SK-N-SH (cell line): ENCODE data around the gene PCDHGA9. TPM values are rescaled to one million over a fixed set of nuclear protein-coding genes. Genes with fewer than 3 reads are reported as not detected.
"Not testable (repeated sequence)": the region's sequence is repeated elsewhere in the genome, so short reads cannot be mapped to it uniquely, and the experiment has no call there.

Experiments used
- CTCF ChIA-PET: fragments of 300-600, 350-600 bp; formaldehyde crosslinking; extraction: SDS; loops from one replicate; lab custom pipeline; 2021; lab: Yijun Ruan, JAX
- POLR2A ChIA-PET: fragments of 350-600 bp; sonication (Branson Sonifier 250); formaldehyde crosslinking; extraction: SDS; loops from one replicate; lab custom pipeline; 2020; ENCODE audit warnings: antibody characterized with exemption, inconsistent platforms; lab: Yijun Ruan, JAX
- DNase-seq: peaks from one replicate; pipeline ENCODE4 v3.0.0; 2012
- H2AFZ ChIP-seq: fragments of 200-600 bp; sonication (generic); 2 replicates; pipeline ENCODE4 v1.8.1; 2016; ENCODE audit warnings: antibody characterized with exemption, mild to moderate bottlenecking, low read depth
- H3F3A ChIP-seq: fragments of 200-600 bp; sonication (generic); replicated peaks from 2 replicates; pipeline ENCODE3; 2016; ENCODE audit warnings: antibody characterized with exemption, mild to moderate bottlenecking; ENCODE audit not compliant: insufficient read depth
- H3K27ac ChIP-seq, 2 experiments: fragments of 200-500 bp in 1 of 2; fragments of 200-600 bp in 1 of 2; sonication (Bioruptor generic) in 1 of 2; sonication (generic), shearing (Covaris generic) in 1 of 2; 2 replicates each; pipeline versions ENCODE4 v1.5.1 to v1.6.1; 2014 to 2016; ENCODE audit warnings: low read depth in 2 of 2, inconsistent platforms in 1 of 2, low read length in 1 of 2, mild to moderate bottlenecking in 1 of 2, mixed read lengths in 1 of 2
- H3K27me3 ChIP-seq: fragments of 200-600 bp; sonication (generic), shearing (Covaris generic); 2 replicates; pipeline ENCODE4 v1.6.1; 2016; ENCODE audit warnings: mixed run types; ENCODE audit not compliant: insufficient read depth
- H3K36me3 ChIP-seq, 2 experiments: fragments of 200-500 bp in 1 of 2; fragments of 200-600 bp in 1 of 2; sonication (Bioruptor generic) in 1 of 2; sonication (generic) in 1 of 2; replicated peaks in 1 of 2; 2 replicates each; pipeline versions ENCODE3 to v1.5.1; 2014 to 2016; ENCODE audit warnings: low read length in 1 of 2, mild to moderate bottlenecking in 1 of 2; ENCODE audit not compliant: insufficient read depth in 2 of 2, control insufficient read depth in 1 of 2
- H3K4me1 ChIP-seq, 2 experiments: fragments of 200-500 bp in 1 of 2; fragments of 200-600 bp in 1 of 2; sonication (Bioruptor generic) in 1 of 2; sonication (generic), shearing (Covaris generic) in 1 of 2; 2 replicates each; pipeline versions ENCODE4 v1.5.1 to v1.6.1; 2014 to 2016; ENCODE audit warnings: low read depth in 1 of 2, low read length in 1 of 2, mixed run types in 1 of 2; ENCODE audit not compliant: insufficient read depth in 2 of 2, control insufficient read depth in 1 of 2
- H3K4me2 ChIP-seq: fragments of 200-600 bp; sonication (generic), shearing (Covaris generic); 2 replicates; pipeline ENCODE4 v1.6.1; 2017; ENCODE audit warnings: mixed run types
- H3K4me3 ChIP-seq, 2 experiments: fragments of 200-500 bp in 1 of 2; fragments of 200-600 bp in 1 of 2; sonication (Bioruptor generic) in 1 of 2; sonication (generic), shearing (Covaris generic) in 1 of 2; 2 replicates each; pipeline versions ENCODE4 v1.5.1 to v1.8.1; 2014 to 2016; ENCODE audit warnings: low read depth in 2 of 2, inconsistent platforms in 1 of 2, low read length in 1 of 2, mild to moderate bottlenecking in 1 of 2, mixed read lengths in 1 of 2, moderate library complexity in 1 of 2
- H3K79me2 ChIP-seq: fragments of 200-600 bp; sonication (generic); 2 replicates; pipeline ENCODE4 v1.8.1; 2017; ENCODE audit warnings: mild to moderate bottlenecking; ENCODE audit not compliant: insufficient read depth
- H3K9ac ChIP-seq: fragments of 200-600 bp; sonication (generic); 2 replicates; pipeline ENCODE4 v1.6.1; 2017; ENCODE audit warnings: mixed run types
- H3K9me2 ChIP-seq: fragments of 200-600 bp; sonication (generic); 2 replicates; pipeline ENCODE4 v1.6.1; 2017; ENCODE audit warnings: mixed run types
- H3K9me3 ChIP-seq: fragments of 200-600 bp; sonication (generic); 2 replicates; pipeline ENCODE4 v1.6.1; 2017; ENCODE audit warnings: mixed run types, mild to moderate bottlenecking, moderate library complexity
- H4K20me1 ChIP-seq: fragments of 200-600 bp; sonication (generic); 2 replicates; pipeline ENCODE4 v1.6.1; 2017; ENCODE audit warnings: mild to moderate bottlenecking, mixed run types; ENCODE audit not compliant: insufficient read depth
- GABPA ChIP-seq: IDR thresholded peaks from 2 replicates; pipeline ENCODE4 v1.4.0; 2012; ENCODE audit warnings: low read depth, mild to moderate bottlenecking
- SIN3A ChIP-seq: IDR thresholded peaks from 2 replicates; pipeline ENCODE4 v1.6.1; 2012; ENCODE audit warnings: low read depth, mild to moderate bottlenecking, low read length, moderate library complexity, borderline replicate concordance
- TAF1 ChIP-seq: IDR thresholded peaks from 2 replicates; pipeline ENCODE4 v1.6.1; 2012; ENCODE audit warnings: low read depth, mild to moderate bottlenecking, low read length, moderate library complexity, borderline replicate concordance
- WGBS: methylation state at CpG from one replicate; pipeline ENCODE4 v1.1.6; 2017; ENCODE audit warnings: low lambda C conversion rate; 5-methylcytosine and 5-hydroxymethylcytosine counted together
- polyA plus RNA-seq, 3 experiments: library from polyadenylated mRNA; depleted of rRNA; stranded (reverse); fragments of >200 nt; gene quantifications; 2 replicates each; pipeline ENCODE4 v1.2.3, GENCODE V29; 2012
- TF ChIP-seq, protein P1 (sequence below): IDR thresholded peaks from 2 replicates; pipeline ENCODE4 v1.6.1; 2012; ENCODE audit warnings: mild to moderate bottlenecking, low read depth, low read length, moderate library complexity
- TF ChIP-seq, protein P2 (sequence below): IDR thresholded peaks from 2 replicates; pipeline ENCODE4 v1.4.0; 2012; ENCODE audit warnings: low read depth

PCDHGA9 gene
- polyA plus RNA-seq, 1 of the 3 experiments (the other 2 are of a cell fraction), result 0.16 TPM

DNA sequence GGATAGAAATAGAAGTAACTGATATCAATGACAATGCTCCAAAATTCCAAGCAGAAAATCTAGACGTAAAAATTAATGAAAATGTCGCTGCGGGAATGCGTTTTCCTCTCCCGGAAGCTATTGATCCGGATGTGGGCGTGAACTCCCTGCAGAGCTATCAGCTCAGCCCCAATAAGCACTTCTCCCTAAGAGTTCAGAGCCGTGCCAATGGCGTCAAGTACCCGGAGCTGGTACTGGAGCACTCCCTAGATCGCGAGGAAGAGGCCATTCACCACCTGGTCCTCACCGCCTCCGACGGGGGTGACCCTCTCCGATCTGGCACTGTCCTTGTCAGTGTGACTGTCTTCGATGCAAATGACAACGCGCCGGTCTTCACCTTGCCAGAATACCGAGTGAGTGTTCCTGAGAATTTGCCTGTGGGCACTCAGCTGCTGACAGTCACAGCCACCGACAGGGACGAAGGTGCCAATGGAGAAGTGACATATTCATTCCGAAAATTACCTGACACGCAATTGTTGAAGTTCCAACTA is 11.0 kb downstream of the PCDHGA9 start:
- Histone ChIP-seq H3F3A (peaks cover 4% of the 10 kb centered on the region), H2AFZ (no peak overlapping the region), H3K4me1 (no peaks in the 10 kb centered on the region; a peak in 1 of 4 replicates), H4K20me1 (no peaks in the 10 kb centered on the region), H3K4me2 (no peak overlapping the region), H3K9ac (no peak overlapping the region), H3K9me3 (no peaks in the 10 kb centered on the region), H3K9me2 (no peaks in the 10 kb centered on the region), H3K27ac (no peak overlapping the region), H3K36me3 (no peaks in the 10 kb centered on the region), H3K79me2 (no peaks in the 10 kb centered on the region), H3K4me3 (no peak overlapping the region; a peak in 2 of 4 replicates), H3K27me3 (no peaks in the 10 kb centered on the region)
- TF ChIP-seq GABPA (no peak), SIN3A (no peak), TAF1 (no peak)
- TF ChIP-seq, protein P1, sequence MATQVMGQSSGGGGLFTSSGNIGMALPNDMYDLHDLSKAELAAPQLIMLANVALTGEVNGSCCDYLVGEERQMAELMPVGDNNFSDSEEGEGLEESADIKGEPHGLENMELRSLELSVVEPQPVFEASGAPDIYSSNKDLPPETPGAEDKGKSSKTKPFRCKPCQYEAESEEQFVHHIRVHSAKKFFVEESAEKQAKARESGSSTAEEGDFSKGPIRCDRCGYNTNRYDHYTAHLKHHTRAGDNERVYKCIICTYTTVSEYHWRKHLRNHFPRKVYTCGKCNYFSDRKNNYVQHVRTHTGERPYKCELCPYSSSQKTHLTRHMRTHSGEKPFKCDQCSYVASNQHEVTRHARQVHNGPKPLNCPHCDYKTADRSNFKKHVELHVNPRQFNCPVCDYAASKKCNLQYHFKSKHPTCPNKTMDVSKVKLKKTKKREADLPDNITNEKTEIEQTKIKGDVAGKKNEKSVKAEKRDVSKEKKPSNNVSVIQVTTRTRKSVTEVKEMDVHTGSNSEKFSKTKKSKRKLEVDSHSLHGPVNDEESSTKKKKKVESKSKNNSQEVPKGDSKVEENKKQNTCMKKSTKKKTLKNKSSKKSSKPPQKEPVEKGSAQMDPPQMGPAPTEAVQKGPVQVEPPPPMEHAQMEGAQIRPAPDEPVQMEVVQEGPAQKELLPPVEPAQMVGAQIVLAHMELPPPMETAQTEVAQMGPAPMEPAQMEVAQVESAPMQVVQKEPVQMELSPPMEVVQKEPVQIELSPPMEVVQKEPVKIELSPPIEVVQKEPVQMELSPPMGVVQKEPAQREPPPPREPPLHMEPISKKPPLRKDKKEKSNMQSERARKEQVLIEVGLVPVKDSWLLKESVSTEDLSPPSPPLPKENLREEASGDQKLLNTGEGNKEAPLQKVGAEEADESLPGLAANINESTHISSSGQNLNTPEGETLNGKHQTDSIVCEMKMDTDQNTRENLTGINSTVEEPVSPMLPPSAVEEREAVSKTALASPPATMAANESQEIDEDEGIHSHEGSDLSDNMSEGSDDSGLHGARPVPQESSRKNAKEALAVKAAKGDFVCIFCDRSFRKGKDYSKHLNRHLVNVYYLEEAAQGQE, result no peak
- TF ChIP-seq, protein P2, sequence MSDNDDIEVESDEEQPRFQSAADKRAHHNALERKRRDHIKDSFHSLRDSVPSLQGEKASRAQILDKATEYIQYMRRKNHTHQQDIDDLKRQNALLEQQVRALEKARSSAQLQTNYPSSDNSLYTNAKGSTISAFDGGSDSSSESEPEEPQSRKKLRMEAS, result no peak
- ChIA-PET POLR2A (no interaction called here), CTCF (interaction anchor here (0.9 to 2.5 kb wide), 5 partner anchors 11 to 329 kb away, joined by 3 to 11 read pairs (median 4); no protein-coding TSS in a partner anchor)
- no peak for DNase-seq
- WGBS, result 92% methylated on average over 23 of the region's 25 CpGs

DNA sequence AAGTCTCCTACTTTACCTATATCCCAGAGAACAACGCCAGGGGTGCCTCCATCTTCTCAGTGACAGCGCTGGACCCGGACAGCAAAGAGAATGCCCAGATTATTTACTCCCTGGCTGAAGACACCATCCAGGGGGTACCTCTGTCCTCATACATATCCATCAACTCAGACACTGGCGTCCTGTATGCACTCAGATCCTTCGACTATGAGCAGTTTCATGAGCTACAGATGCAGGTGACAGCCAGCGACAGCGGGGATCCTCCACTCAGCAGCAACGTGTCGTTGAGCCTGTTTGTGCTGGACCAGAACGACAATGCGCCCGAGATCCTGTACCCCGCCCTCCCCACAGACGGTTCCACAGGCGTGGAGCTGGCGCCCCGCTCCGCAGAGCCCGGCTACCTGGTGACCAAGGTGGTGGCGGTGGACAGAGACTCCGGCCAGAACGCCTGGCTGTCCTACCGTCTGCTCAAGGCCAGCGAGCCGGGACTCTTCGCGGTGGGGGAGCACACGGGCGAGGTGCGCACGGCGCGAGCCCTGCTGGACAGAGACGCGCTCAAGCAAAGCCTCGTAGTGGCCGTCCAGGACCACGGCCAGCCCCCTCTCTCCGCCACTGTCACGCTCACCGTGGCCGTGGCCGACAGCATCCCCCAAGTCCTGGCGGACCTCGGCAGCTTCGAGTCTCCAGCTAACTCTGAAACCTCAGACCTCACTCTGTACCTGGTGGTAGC is 12.1 kb downstream of the PCDHGA9 start:
- POLR2A ChIA-PET, H3K27ac ChIP-seq, H2AFZ ChIP-seq, DNase-seq, H3K4me2 ChIP-seq, H4K20me1 ChIP-seq, H3K4me3 ChIP-seq, H3K9me3 ChIP-seq, H3K79me2 ChIP-seq, H3F3A ChIP-seq, H3K4me1 ChIP-seq, H3K9ac ChIP-seq, H3K36me3 ChIP-seq, H3K9me2 ChIP-seq, H3K27me3 ChIP-seq: not testable (repeated sequence)
- 86% methylated on average over 25 of the region's 46 CpGs for WGBS
- CTCF ChIA-PET, result interaction anchor here (0.7 to 2.5 kb wide), 3 partner anchors 9 to 149 kb away, joined by 3 to 9 read pairs (median 5); no protein-coding TSS in a partner anchor

DNA sequence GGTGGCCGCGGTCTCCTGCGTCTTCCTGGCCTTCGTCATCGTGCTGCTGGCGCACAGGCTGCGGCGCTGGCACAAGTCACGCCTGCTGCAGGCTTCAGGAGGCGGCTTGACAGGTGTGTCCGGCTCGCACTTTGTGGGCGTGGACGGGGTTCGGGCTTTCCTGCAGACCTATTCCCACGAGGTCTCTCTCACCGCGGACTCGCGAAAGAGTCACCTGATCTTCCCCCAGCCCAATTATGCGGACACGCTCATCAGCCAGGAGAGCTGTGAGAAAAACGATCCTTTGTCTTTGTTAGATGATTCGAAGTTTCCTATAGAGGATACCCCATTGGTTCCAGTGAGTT is 12.7 kb downstream of the PCDHGA9 start:
- H3K9me3 ChIP-seq, H3K36me3 ChIP-seq, CTCF ChIA-PET, H3K4me3 ChIP-seq, H3K4me1 ChIP-seq, H3K4me2 ChIP-seq, H3F3A ChIP-seq, POLR2A ChIA-PET, H3K27me3 ChIP-seq, H3K9me2 ChIP-seq, H3K27ac ChIP-seq, DNase-seq, H4K20me1 ChIP-seq, H3K9ac ChIP-seq, H2AFZ ChIP-seq: not testable (repeated sequence)
- WGBS, result 89% methylated on average over 22 of the region's 24 CpGs
- H3K79me2 ChIP-seq, result peaks cover 12% of the 10 kb centered on the region; the same call in 1 of the 2 replicates
